Stimulated activated CD4-positive, alpha-beta T cell treated with anti-CD3 and anti-CD28 coated beads, Interleukin-15, amount 100 ng/mL, for 48 hours (primary cell): Measurements from ENCODE around the gene HOXD12.

Experiments
- DNase-seq, 2 donors: peaks; one replicate each; pipeline ENCODE4 v3.0.0-alpha.2; 2020; ENCODE audit warnings: low read depth in 2 of 2

The HOXD12 gene

GRCh38 chr2:176118601-176119339, 19.2 kb downstream of the HOXD12 start:
- no peak for DNase-seq

- DNase-seq: no peak
Observed at GRCh38 chr2:176120364-176121189, 21.0 kb downstream of the HOXD12 start.

GRCh38 chr2:176121190-176122051, 21.8 kb downstream of the HOXD12 start:
- DNase-seq: no peak

GRCh38 chr2:176122052-176122682, 22.6 kb downstream of the HOXD12 start:
- no peak for DNase-seq

- DNase-seq: no peak
Observed at GRCh38 chr2:176122683-176123410, 23.3 kb downstream of the HOXD12 start, which contains the start of gene HOXD9. TSS of gene HOXD9 (plus strand) at chr2:176122719. CDS start at chr2:176122769, 50 bp downstream.

GRCh38 chr2:176123411-176124109, 24.0 kb downstream of the HOXD12 start:
- no peak for DNase-seq

- DNase-seq: no peak
Observed at GRCh38 chr2:176124110-176124946, 24.7 kb downstream of the HOXD12 start.

- no peak for DNase-seq
Observed at GRCh38 chr2:176124947-176125771, 25.6 kb downstream of the HOXD12 start.

- DNase-seq: no peak
Observed at GRCh38 chr2:176125772-176126054, 26.1 kb downstream of the HOXD12 start.

GRCh38 chr2:176126929-176127773, 27.6 kb downstream of the HOXD12 start:
- DNase-seq: peak in 1 of 2 donors; percentile 52

- no peak for DNase-seq
Observed at GRCh38 chr2:176127774-176128072, 28.1 kb downstream of the HOXD12 start.

- DNase-seq: no peak
Observed at GRCh38 chr2:176128172-176128981, 28.8 kb downstream of the HOXD12 start.

- DNase-seq: no peak
Observed at GRCh38 chr2:176128982-176129796, 29.6 kb downstream of the HOXD12 start, which contains the start of gene HOXD8. TSS of gene HOXD8 (plus strand) at chr2:176129705. CDS start at chr2:176130367, 662 bp downstream.

- DNase-seq: no peak
Observed at GRCh38 chr2:176129813-176130146, 30.2 kb downstream of the HOXD12 start.

- no peak for DNase-seq
Observed at GRCh38 chr2:176130147-176130956, 30.8 kb downstream of the HOXD12 start.
